GM12801 (cell line): ENCODE data around the gene BLOC1S4.

Source experiments
- TF ChIP-seq, protein P1 (sequence below): IDR thresholded peaks from one replicate; pipeline ENCODE4 v1.5.1; 2011; ENCODE audit warnings: control low read depth; ENCODE audit not compliant: insufficient read length; ENCODE audit errors: extremely low read depth

Gene BLOC1S4

DNA sequence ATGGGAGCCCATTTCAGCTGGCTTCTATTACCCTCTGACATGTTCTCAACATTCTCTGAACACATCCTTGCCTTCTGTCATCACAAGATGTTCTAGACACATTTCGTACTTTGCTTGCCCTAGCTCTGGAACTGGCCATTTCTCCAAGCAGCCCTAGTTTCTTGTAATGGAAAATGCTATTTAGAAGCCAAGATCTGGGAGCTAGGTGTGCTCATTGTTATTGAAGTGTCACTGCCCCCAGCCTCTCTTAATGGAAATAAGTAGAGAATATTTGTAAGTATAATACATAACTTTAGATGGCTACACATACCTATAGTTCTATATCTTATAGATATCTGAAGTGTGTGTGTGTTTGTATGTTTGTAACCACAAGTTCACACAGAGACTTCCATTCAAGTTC is 13.2 kb upstream of the BLOC1S4 start:
- TF ChIP-seq, protein P1, sequence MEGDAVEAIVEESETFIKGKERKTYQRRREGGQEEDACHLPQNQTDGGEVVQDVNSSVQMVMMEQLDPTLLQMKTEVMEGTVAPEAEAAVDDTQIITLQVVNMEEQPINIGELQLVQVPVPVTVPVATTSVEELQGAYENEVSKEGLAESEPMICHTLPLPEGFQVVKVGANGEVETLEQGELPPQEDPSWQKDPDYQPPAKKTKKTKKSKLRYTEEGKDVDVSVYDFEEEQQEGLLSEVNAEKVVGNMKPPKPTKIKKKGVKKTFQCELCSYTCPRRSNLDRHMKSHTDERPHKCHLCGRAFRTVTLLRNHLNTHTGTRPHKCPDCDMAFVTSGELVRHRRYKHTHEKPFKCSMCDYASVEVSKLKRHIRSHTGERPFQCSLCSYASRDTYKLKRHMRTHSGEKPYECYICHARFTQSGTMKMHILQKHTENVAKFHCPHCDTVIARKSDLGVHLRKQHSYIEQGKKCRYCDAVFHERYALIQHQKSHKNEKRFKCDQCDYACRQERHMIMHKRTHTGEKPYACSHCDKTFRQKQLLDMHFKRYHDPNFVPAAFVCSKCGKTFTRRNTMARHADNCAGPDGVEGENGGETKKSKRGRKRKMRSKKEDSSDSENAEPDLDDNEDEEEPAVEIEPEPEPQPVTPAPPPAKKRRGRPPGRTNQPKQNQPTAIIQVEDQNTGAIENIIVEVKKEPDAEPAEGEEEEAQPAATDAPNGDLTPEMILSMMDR, result no peak

DNA sequence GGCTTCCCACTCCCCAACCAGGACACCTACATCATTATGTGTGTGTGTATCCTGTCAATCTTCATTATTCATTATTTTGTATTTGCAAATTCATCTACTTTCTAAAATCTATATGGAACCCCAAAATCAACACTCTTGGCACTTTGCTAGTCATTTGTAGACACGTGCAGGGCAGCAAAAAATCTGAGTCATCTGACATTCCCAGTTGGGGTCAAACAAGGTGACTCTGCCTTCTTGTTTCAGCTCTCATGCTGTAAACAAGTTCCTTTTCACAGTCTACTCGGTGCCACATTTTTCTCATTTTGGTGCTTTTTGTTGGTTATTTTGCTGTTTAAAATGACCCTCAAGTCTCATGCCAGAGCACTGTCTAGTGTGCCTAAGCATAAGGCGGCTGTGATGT is 12.2 kb upstream of the BLOC1S4 start:
- TF ChIP-seq, protein P1, result no peak

DNA sequence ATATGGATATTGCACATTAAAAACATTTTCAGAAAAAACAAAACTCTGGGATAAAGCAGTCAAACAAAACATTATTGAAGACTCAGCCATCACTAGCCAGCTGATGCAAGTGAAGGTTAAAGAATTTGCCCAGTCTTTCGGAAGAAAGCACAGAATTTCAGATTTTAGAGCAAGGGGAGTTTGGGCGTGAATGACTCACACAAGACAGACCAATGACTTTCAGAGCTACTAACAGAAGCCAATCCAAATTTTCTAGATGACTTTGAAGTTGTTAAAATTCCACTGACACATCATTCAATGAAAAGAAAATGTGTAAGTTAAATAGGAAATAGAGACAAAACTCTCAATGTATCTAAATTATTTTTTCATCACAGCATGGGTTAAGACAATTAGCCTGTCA is 10.3 kb upstream of the BLOC1S4 start:
- TF ChIP-seq, protein P1, result no peak

DNA sequence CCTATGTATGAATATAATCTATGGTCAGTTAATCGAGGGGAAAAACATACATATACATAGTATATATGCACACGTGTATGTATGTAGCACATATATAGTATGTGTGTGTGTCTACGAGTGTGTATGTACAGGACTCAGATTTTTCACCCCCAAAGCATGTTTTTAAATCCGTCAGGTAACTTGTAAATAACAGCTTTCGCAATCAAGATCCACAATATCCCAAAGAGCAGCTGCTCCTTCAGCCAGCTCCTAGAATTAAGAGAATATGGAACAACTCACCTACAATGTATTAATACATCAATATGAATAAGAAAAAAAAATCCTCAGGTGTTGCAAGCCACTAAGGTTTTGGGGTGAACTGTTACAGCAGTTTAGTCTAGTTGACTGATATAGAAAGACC is 9.8 kb upstream of the BLOC1S4 start:
- TF ChIP-seq, protein P1, result no peak

DNA sequence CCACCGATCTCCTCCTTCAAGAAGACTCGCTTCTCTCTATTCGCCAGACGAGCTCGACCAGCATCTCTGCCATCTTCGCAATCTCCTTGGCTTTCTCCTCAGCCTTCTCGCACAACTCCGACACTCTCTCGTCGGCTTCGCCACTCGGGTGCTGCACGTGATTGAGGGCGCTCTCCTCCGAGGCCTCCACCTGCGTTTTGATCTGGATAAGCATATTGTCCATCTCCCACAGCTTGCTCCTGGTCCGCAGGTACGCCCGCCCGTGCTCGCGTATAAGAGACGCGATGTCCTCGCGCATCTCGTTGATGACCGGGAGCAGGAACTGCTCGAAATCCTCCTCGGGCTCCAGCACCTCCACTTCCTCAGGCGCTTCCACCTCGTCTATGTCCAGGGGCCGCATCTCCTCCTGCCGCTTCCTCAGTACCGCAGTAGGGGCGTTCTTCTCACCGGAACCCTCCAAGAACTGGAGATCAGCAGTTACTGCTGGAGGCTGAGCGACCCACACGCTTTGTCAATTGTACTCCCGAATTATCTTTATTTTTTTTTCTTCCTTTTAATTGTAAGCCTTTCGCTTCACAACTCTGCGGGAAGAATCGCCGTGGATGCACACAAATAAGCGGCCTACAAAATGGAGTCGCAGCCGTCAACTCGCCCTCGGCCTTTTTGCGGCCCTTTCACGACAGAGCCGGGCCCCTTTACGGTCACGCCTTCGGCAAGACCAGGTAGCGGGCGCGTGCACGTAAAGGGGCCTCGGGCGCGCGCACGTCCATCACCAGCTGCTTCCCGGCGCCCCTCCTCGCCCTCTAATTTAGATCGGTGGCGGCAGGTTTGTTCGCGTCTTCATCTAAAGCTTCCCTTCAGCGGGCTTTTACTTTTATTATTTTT is 6.5 kb upstream of the BLOC1S4 start, which contains the start of gene MRFAP1L1:
MRFAP1L1 (minus strand) TSS at position 636 of the 885 bp plus-strand sequence; CDS start at position 400, 236 bp downstream.
- TF ChIP-seq, protein P1, result no peak

DNA sequence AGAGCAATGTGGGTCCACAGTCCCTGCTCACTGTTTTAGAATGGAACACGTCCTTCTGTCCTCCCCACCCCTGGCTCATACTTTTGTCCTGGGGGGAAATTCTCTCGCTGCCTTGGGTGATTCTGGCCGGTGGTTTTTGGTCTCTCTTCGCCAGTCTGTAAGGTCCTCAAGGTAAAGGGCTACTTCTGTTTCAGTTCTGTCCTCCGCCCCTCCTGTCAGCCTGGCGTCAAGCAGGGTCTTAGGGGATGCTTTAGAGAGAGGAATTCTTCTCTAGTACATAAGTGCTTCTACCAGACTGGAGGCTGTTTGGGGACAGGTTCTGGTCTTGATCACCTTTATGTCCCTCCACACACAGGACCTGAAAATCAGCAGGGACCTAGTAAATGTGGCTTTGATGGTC is 5.7 kb upstream of the BLOC1S4 start:
- TF ChIP-seq, protein P1, result no peak

DNA sequence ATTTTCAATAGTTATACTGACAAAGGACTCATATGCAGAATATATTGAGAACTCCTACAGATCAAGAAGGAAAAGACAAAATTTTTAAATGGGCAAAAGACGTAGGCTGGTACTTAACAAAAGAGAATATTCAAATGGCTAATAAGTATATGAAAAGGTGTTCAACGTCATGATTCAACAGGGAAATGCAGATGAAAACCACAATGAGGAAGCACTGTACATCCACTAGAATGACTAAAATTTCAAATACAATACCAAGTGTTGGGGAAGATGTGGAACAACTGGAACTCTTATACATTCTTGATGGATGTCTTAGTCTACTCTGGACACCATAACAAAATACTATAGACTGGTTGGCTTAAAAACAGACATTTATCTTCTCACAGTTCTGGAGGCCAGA is 5.0 kb upstream of the BLOC1S4 start:
- TF ChIP-seq, protein P1, result no peak
